Central memory CD4-positive, alpha-beta T cell (primary cell): ENCODE results near the gene HS6ST3.
"Not testable (repeated sequence)": the region's sequence is repeated elsewhere in the genome, so short reads cannot be mapped to it uniquely, and the experiment has no call there.

Experiments used
- DNase-seq: peaks from one replicate; pipeline ENCODE4 v3.0.0; 2022

The HS6ST3 gene

DNA sequence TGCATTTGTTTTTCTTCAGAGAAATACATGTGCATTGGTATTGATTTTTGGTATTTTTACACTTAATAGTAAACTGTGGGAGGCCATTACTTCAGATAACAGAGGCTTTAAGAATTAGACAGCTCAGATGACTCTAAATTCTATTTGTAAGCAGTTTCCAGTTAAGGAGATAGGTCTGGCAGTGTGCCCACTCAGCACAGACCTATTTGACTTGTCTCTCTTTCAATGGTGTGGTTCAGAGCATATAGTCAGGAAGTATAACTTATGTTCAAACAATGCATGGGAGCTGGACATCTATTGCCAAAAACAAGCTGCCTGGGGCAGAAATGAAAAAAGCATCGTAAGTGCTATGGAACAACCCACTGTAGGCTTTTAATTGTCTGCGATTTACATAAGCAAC is 370.7 kb downstream of the HS6ST3 start:
- no peak for DNase-seq

DNA sequence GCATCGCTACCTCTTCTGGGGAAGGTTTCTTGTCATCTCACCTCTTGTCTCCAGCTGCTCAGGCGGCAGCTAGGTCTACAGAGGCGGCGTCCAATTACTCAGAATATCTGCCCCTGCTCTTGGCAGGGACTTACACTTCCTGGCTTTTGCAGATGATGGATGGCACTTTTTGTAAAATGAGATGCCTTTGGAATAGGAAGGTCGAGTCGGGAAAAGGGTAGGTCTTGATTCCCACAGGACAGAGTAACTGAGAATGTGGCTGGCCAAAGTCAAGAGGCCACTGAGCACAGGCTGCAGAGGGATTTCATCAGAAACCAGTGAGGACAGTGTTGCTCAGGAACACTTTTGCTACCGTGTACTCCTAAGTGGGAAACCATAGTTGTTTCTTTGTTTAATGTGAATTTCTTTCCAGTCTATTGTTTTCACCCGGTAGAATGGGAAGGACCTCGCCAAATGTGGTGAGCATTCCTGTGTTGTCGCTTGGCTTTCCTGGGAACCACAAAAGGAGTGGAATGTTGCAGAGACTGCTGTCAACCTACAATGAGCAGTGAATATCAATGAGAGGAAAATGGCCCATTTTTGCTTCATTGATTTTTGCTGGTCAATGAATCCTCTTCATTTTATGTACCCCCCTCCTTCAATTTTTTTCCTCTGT is 383.7 kb downstream of the HS6ST3 start:
- DNase-seq = no peak

DNA sequence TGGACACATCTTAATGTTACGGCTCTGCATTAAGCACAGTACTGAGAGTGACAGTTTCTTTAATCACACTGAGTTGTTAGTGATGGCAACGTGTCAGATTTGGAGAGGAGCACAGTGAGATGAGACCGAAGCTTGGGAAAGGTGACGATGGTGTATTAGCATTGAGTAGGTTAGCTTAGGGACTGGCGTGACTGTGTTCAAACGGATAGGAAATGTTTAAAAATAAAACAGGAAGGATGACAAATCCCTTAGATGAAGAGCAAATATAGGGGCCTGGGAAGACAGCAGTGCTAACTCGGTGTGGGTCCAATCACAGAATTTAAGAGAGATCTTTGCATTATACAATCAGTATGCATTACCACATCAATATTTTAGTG is 384.3 kb downstream of the HS6ST3 start:
- no peak for DNase-seq

- DNase-seq = no peak
Observed at GRCh38 chr13:96475103-96475502, 385.2 kb downstream of the HS6ST3 start.

DNA sequence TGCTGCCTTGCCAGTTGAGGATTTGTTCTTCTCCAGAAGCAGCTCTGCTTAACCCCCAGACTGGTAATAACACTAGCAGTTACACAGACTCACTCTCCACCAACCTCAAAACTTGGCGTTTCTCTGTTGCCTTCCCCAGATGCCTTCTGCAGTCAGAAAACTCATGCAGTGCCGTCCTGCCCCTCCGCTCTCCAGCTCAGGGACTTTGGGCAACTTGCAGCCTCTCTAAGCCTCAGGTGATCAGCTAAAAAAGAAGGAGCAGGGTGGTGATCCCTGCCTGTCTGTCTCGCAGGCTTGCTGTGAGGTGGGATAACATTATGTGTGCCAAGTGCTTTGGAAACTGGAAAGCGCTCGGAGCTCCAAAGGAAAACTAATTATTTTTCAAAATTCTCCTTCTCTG is 391.6 kb downstream of the HS6ST3 start:
- no peak for DNase-seq

DNA sequence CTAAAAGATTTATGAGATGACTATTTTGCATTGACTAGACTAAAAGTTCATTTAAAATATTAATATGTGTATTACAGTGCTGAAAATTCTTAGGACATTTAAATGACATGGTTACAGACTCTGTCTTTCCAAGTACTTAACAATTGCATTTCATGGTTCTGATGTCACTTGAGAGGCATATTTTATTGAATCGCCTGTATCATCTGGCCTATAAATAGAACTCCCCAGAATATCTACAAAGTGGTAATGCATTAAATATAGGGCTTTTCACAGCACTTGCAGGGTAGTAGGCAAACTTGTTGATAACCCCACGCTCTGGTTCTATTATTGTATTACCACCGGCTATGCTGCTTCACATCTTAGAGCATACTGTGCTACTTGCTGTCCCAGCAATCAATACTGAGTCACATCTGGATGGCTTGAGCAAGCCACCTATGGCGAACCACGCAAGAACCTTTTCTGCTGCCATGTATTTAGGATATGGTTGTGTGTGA is 400.6 kb downstream of the HS6ST3 start:
- DNase-seq = no peak

- no peak for DNase-seq
Observed at GRCh38 chr13:96491103-96491502, 401.2 kb downstream of the HS6ST3 start.

- DNase-seq = no peak
Observed at GRCh38 chr13:96492766-96493165, 402.9 kb downstream of the HS6ST3 start.

GRCh38 chr13:96499656-96500055 is 409.7 kb downstream of the HS6ST3 start:
- DNase-seq = no peak

DNA sequence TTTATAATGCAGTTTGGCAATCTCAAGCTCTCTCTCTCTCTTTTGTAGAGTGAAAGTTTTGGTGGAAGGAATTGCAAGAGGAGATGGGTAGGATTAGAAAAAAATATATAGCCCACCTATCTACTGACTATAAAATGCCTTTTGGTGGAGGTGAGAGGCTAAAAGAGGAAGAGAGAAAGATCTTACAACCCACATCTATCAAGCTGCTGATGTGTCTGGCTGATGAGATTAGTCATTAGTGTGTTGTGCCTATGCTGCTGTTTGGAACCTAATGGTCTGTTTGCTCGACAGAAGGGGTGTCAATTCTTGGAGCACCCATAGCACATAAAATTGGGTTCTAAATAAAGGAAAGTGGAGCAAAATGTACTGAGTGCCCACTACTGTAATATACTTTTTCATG is 411.0 kb downstream of the HS6ST3 start:
- no peak for DNase-seq

DNA sequence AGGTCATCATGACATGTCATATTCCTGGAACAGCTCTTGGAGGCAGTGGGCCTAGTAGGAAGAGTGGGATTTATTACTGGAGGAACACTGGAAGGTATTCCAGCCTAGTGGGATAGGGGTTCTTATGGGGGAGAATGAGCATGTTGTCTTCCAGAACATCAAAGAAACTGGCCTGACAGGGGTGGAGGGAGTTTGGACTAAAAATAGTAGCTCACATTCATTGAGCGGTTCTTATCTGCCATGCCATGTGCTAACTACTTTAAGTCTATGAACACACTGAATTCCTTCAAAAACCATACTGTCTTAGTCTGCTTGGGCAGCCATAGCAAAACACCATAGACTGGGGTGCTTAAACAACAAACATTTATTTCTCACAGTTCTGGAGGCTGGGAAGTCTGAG is 413.6 kb downstream of the HS6ST3 start:
- DNase-seq = no peak

- no peak for DNase-seq
Observed at GRCh38 chr13:96511587-96511986, 421.7 kb downstream of the HS6ST3 start.

- DNase-seq = no peak
Observed at GRCh38 chr13:96519380-96519779, 429.5 kb downstream of the HS6ST3 start.

- not testable (repeated sequence) for DNase-seq
Observed at GRCh38 chr13:96524398-96525020, 434.6 kb downstream of the HS6ST3 start.

GRCh38 chr13:96525715-96526114 is 435.8 kb downstream of the HS6ST3 start:
- no peak for DNase-seq

DNA sequence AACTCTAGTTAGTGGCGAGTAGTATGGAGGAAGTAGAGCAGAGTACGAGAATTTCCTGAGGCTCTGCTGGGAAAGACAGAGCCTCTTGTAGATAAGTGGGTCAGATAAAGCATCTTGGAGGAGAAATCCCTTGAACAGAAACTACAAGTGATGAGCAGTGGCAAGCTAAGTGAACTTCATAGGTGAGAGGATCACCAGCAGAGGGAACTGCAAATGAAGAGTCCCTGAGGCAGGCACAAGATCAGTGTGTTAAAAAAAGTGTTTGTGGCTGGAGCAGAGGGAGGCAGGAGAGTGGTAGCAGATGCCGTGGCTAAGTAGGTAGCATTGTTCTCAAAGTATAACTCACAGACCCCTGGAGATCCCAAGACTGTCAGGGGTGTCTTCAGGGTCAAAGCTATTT is 437.6 kb downstream of the HS6ST3 start:
- no peak for DNase-seq

GRCh38 chr13:96532804-96533203 is 442.9 kb downstream of the HS6ST3 start:
- DNase-seq = no peak

- DNase-seq = no peak
Observed at GRCh38 chr13:96533408-96533807, 443.5 kb downstream of the HS6ST3 start.

DNA sequence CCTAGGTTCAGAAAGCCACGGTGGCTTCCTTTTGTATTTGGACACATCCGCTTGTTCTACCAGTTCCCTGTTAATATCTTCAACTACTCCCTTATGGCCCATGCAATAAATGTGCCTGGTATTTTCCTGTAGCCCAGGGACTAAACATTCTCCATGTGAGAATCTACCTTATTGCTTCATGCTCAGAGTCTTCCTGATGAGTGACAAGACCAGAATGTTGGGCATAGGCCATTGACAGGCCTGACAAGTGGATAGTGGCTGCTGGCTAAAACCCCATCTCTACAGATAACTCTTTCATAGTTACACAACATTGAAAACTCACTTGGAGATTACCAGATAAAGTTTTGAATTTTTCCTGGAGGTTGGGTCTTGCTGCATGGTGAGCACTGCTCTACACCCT is 449.9 kb downstream of the HS6ST3 start:
- DNase-seq = no peak

DNA sequence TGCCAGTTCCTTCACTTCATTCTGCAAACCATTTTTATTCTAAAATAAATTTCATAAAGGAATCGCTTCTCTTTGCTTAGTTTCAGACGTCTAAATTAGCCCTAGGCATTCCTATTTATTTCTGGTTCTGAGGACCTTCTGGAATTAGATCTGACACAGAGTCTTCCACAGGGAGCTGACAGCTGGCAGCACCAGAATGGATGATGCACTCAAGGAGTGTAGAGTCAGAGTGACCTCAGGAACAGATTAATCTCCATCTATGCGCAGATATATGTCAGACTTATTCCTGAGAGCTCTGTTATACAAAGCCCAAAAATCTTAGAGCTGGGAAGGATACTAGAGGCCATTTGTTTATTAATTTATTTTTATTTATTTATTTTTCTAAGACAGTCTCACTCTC is 450.8 kb downstream of the HS6ST3 start:
- DNase-seq = no peak

GRCh38 chr13:96542986-96543385 is 453.1 kb downstream of the HS6ST3 start:
- DNase-seq = no peak

GRCh38 chr13:96544957-96545356 is 455.1 kb downstream of the HS6ST3 start:
- no peak for DNase-seq

DNA sequence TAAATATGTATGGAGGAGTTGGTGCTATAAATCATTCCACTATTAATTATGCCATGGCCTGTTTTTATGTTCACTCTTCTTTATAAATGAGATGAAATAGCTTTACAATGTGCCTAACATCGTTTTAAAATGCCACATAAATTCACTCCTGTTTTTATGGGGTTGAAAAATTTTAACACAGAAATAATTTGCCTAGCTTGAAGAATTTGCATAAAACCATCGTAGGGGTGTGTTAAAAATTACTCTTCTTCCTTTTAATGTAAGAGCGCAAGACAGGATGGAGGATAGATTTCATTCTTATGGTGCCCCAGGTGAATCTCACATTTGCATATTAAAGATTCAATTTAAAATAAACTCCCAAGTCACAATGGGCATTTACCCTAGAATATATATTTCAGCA is 456.6 kb downstream of the HS6ST3 start:
- no peak for DNase-seq

DNA sequence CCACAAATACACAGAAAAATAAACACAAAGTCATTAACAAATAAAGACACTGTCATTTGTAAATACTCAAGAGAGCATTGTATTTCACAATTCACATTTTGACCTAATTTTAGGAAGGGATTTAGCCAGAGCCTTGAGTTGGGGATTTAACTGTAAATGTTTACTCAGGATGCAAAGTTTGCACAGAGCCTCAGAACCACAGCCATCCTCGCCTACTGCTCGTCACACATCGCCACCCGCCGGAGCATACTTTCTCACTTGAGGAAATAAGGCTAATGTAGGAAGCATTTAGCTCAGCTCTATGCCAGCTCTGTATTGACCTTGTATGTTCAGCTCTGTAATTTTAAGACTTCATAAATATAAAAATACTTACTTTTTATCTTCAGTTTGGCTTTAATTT is 461.6 kb downstream of the HS6ST3 start:
- no peak for DNase-seq

DNA sequence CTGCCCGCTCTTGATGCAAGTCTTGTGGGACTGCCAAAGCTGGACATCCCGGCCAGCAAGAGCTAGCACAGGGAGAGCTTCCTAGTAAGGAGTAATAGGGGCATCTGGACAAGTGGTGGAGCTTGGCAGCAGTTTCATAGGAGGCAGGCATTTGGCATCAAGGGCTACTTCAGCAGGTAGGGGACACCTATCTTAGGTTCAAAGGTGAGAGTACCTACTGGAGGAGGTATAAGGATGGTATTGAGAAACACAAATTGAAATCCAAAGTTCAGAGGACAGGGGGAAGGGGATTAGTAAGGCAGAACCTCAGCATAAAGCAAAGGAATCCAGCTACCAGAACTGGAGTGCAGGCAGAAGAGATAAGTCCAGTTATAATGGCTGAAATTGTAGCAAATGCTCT is 462.7 kb downstream of the HS6ST3 start:
- DNase-seq = no peak
